Measurements from ENCODE around the gene PRDX4.
"Not testable (repeated sequence)": the region's sequence is repeated elsewhere in the genome, so short reads cannot be mapped to it uniquely, and the experiment has no call there.

Gene PRDX4

DNA sequence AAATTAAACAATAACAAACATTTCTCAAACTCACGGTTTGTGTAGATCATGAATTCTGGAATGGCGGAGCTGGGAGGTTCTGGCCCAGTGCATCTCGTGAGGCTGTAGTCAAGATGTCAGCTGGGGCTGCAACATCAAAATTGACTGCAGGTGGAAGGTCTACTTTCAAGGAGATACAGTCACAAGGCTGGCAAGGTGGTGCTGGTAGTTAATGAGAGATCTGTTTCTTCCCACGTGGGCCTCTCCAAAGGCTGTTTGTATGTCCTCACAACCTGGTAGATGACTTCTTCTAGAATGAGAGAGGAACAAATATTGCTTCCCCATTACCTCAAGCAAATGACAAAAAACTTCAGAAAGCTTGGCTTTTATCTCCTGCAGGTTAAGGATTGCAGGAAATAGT, 8.0 kb upstream of the PRDX4 start:
- DNase-seq = no peak
- Histone ChIP-seq H4K20me1 (ENCODE audit: insufficient read depth, low read length) (no peaks in the 10 kb centered on the region), H3K4me1 (ENCODE audit: low read length) (peaks cover 9% of the 10 kb centered on the region), H3K9me3 (replicated peaks; ENCODE audit: insufficient read depth, low read length) (no peaks in the 10 kb centered on the region), H2AFZ (ENCODE audit: low read length) (no peak overlapping the region), H3K27me3 (replicated peaks; ENCODE audit: insufficient read depth, low read length) (no peaks in the 10 kb centered on the region), H3K4me2 (ENCODE audit: low read depth, low read length) (no peak overlapping the region), H3K79me2 (ENCODE audit: low read length) (no peaks in the 10 kb centered on the region), H3K9me2 (replicated peaks; ENCODE audit: insufficient read depth, low read length) (no peaks in the 10 kb centered on the region), H3F3A (ENCODE audit: insufficient read depth, low read length) (no peaks in the 10 kb centered on the region), H3K9ac (ENCODE audit: low read length) (no peak overlapping the region), H3K27ac (ENCODE audit: low read length) (no peak overlapping the region), H3K36me3 (replicated peaks; ENCODE audit: insufficient read depth, low read length) (no peaks in the 10 kb centered on the region), H3K4me3 (ENCODE audit: low read length) (no peak overlapping the region)
- TF ChIP-seq, protein P1, sequence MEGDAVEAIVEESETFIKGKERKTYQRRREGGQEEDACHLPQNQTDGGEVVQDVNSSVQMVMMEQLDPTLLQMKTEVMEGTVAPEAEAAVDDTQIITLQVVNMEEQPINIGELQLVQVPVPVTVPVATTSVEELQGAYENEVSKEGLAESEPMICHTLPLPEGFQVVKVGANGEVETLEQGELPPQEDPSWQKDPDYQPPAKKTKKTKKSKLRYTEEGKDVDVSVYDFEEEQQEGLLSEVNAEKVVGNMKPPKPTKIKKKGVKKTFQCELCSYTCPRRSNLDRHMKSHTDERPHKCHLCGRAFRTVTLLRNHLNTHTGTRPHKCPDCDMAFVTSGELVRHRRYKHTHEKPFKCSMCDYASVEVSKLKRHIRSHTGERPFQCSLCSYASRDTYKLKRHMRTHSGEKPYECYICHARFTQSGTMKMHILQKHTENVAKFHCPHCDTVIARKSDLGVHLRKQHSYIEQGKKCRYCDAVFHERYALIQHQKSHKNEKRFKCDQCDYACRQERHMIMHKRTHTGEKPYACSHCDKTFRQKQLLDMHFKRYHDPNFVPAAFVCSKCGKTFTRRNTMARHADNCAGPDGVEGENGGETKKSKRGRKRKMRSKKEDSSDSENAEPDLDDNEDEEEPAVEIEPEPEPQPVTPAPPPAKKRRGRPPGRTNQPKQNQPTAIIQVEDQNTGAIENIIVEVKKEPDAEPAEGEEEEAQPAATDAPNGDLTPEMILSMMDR (IDR thresholded peaks at IDR 0.05; ENCODE audit: low read length) = no peak
- no peak for TF ChIP-seq EZH2 (optimal IDR thresholded peaks at IDR 0.05; ENCODE audit: low read depth, low read length)
- no peak for TF ChIP-seq EZH2phosphoT487 (IDR thresholded peaks at IDR 0.05; ENCODE audit: low read length)

DNA sequence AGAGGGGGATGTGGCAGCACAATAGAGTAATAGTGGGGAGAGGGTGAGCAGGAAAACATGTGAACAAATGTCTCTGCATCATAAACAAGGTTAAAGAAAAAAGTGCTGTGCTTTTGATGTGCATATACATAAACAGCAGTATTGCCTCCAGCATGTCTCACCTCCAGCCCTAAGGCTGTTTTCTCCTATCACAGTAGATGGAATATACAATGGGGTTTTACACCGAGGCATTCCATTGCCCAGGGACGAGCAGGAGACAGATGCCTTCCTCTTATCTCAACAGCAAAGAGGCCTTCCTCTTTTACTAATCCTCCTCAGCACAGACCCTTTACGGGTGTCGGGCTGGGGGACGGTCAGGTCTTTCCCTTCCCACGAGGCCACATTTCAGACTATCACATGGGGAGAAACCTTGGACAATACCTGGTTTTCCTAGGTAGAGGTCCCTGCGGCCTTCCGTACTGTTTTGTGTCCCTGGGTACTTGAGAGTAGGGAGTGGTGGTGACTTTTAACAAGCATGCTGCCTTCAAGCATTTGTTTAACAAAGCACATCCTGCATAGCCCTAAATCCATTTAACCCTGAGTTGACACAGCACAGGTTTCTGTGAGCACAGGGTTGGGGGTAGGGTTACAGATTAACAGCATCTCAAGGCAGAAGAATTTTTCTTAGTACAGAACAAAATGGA, 7.1 kb upstream of the PRDX4 start:
- not testable (repeated sequence) for DNase-seq; H3K4me3 ChIP-seq (ENCODE audit: low read length); H4K20me1 ChIP-seq (ENCODE audit: insufficient read depth, low read length); H3K4me2 ChIP-seq (ENCODE audit: low read depth, low read length); H3K27me3 ChIP-seq (replicated peaks; ENCODE audit: insufficient read depth, low read length); H3K79me2 ChIP-seq (ENCODE audit: low read length); H3K9me3 ChIP-seq (replicated peaks; ENCODE audit: insufficient read depth, low read length); H3F3A ChIP-seq (ENCODE audit: insufficient read depth, low read length); H3K9ac ChIP-seq (ENCODE audit: low read length); H3K27ac ChIP-seq (ENCODE audit: low read length); H2AFZ ChIP-seq (ENCODE audit: low read length); H3K9me2 ChIP-seq (replicated peaks; ENCODE audit: insufficient read depth, low read length); H3K4me1 ChIP-seq (ENCODE audit: low read length); H3K36me3 ChIP-seq (replicated peaks; ENCODE audit: insufficient read depth, low read length)

DNA sequence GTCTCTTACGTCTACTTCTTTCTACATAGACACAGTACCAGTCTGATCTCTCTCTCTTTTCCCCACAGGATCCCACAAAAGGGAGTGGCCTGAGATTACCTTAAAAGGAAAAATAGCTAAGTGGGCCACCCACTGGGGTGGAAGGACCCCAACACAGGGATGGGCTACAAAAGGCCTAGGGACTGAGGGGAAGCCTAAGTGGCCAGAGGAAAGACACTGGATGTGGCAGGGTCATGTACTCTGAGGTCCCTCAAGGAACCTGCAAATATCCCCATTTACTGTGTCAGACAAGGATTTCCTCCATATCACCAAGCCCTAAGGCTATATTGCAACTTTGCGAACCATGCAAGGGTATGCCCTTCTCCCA, 6.5 kb upstream of the PRDX4 start:
- Histone ChIP-seq H3K4me2 (ENCODE audit: low read depth, low read length) (no peak overlapping the region), H3K36me3 (replicated peaks; ENCODE audit: insufficient read depth, low read length) (no peaks in the 10 kb centered on the region), H3K27me3 (replicated peaks; ENCODE audit: insufficient read depth, low read length) (no peaks in the 10 kb centered on the region), H3K9me3 (replicated peaks; ENCODE audit: insufficient read depth, low read length) (no peaks in the 10 kb centered on the region), H3K4me3 (ENCODE audit: low read length) (no peak overlapping the region), H3K4me1 (ENCODE audit: low read length) (peaks cover 9% of the 10 kb centered on the region), H4K20me1 (ENCODE audit: insufficient read depth, low read length) (no peaks in the 10 kb centered on the region), H3K79me2 (ENCODE audit: low read length) (no peaks in the 10 kb centered on the region), H3K9ac (ENCODE audit: low read length) (no peak overlapping the region), H3F3A (ENCODE audit: insufficient read depth, low read length) (no peaks in the 10 kb centered on the region), H3K9me2 (replicated peaks; ENCODE audit: insufficient read depth, low read length) (no peaks in the 10 kb centered on the region), H2AFZ (ENCODE audit: low read length) (no peak overlapping the region), H3K27ac (ENCODE audit: low read length) (no peak overlapping the region)
- no peak for DNase-seq
- TF ChIP-seq EZH2 (optimal IDR thresholded peaks at IDR 0.05; ENCODE audit: low read depth, low read length) = no peak
- TF ChIP-seq EZH2phosphoT487 (IDR thresholded peaks at IDR 0.05; ENCODE audit: low read length) = no peak
- TF ChIP-seq, protein P1 (IDR thresholded peaks at IDR 0.05; ENCODE audit: low read length) = no peak

DNA sequence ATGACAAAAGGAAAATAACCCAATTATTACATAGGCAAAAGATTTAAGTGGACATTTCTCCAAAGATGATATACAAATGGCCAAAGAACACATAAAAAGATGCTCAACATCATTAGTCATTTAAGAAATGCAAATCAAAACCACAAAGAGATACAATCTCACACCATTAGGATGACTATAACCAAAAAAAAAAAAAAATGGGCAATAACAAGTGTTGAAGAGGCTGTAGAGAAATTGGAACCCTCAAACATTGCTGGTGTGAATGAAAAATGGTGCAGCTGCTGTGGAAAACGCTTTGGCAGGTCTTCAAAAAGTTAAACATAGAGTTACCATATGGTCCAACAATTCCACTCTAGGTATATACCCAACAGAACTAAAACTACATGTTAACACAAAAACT, 5.6 kb upstream of the PRDX4 start:
- peaks cover 9% of the 10 kb centered on the region for H3K4me1 ChIP-seq (ENCODE audit: low read length)
- H3K27ac ChIP-seq (ENCODE audit: low read length) = no peak overlapping the region
- TF ChIP-seq EZH2phosphoT487 (IDR thresholded peaks at IDR 0.05; ENCODE audit: low read length) (no peak), EZH2 (optimal IDR thresholded peaks at IDR 0.05; ENCODE audit: low read depth, low read length) (no peak)
- no peaks in the 10 kb centered on the region for H3F3A ChIP-seq (ENCODE audit: insufficient read depth, low read length)
- no peaks in the 10 kb centered on the region for H3K27me3 ChIP-seq (replicated peaks; ENCODE audit: insufficient read depth, low read length)
- no peak for DNase-seq
- H3K4me2 ChIP-seq (ENCODE audit: low read depth, low read length) = no peak overlapping the region
- H3K4me3 ChIP-seq (ENCODE audit: low read length) = no peak overlapping the region
- H3K36me3 ChIP-seq (replicated peaks; ENCODE audit: insufficient read depth, low read length) = no peaks in the 10 kb centered on the region
- no peak overlapping the region for H3K9ac ChIP-seq (ENCODE audit: low read length)
- H4K20me1 ChIP-seq (ENCODE audit: insufficient read depth, low read length) = no peaks in the 10 kb centered on the region
- no peaks in the 10 kb centered on the region for H3K9me2 ChIP-seq (replicated peaks; ENCODE audit: insufficient read depth, low read length)
- no peaks in the 10 kb centered on the region for H3K79me2 ChIP-seq (ENCODE audit: low read length)
- no peaks in the 10 kb centered on the region for H3K9me3 ChIP-seq (replicated peaks; ENCODE audit: insufficient read depth, low read length)
- H2AFZ ChIP-seq (ENCODE audit: low read length) = no peak overlapping the region
